H1 (cell line): Measurements from ENCODE around the gene DOCK9. TPM values are rescaled to one million over a fixed set of nuclear protein-coding genes. Genes with fewer than 3 reads are reported as not detected.

Experiments used
- CTCF ChIA-PET: fragments of 300-600 bp; sonication (Branson Sonifier 250); formaldehyde crosslinking; loops from one replicate; lab custom pipeline; 2021; ENCODE audit not compliant: partially characterized antibody; lab: Charles Lee
- POLR2A ChIA-PET: fragments of 300-600 bp; sonication (Branson Sonifier 250); formaldehyde crosslinking; loops from one replicate; lab custom pipeline; 2021; ENCODE audit warnings: inconsistent platforms; ENCODE audit not compliant: partially characterized antibody; lab: Charles Lee
- DNase-seq, 2 experiments: peaks; one replicate each; pipeline versions ENCODE4 v3.0.0 to v3.0.0-alpha.2; 2010 to 2022; ENCODE audit warnings: low spot score in 2 of 2, low read depth in 1 of 2, mixed read lengths in 1 of 2
- FAIRE-seq: peaks from 2 replicates; lab custom pipeline; 2011; peaks lifted over from hg19 to GRCh38; lab: Jason Lieb, UNC
- H2AFZ ChIP-seq: 2 replicates; pipeline ENCODE4 v1.8.1; 2012; ENCODE audit warnings: low read length, inconsistent platforms
- H2AK5ac ChIP-seq: 2 replicates; pipeline ENCODE4 v1.6.1; 2013; ENCODE audit warnings: low read depth, low read length
- H2BK120ac ChIP-seq: replicated peaks from 2 replicates; pipeline ENCODE3; 2013; ENCODE audit warnings: low read depth, low read length, inconsistent platforms
- H2BK12ac ChIP-seq: 2 replicates; pipeline ENCODE4 v1.6.1; 2013; ENCODE audit warnings: low read depth, low read length
- H2BK15ac ChIP-seq: 2 replicates; pipeline ENCODE4 v1.6.1; 2013; ENCODE audit warnings: low read length
- H2BK20ac ChIP-seq: 2 replicates; pipeline ENCODE4 v1.6.1; 2013; ENCODE audit warnings: low read length
- H2BK5ac ChIP-seq: 2 replicates; pipeline ENCODE4 v1.6.1; 2013; ENCODE audit warnings: low read depth, low read length
- H3K14ac ChIP-seq: 2 replicates; pipeline ENCODE4 v1.6.1; 2013; ENCODE audit warnings: inconsistent platforms; ENCODE audit not compliant: insufficient read length
- H3K18ac ChIP-seq: 2 replicates; pipeline ENCODE4 v1.6.1; 2013; ENCODE audit warnings: low read length; ENCODE audit errors: extremely low read depth
- H3K23ac ChIP-seq: 2 replicates; pipeline ENCODE4 v1.6.1; 2013; ENCODE audit warnings: inconsistent platforms; ENCODE audit not compliant: insufficient read length
- H3K23me2 ChIP-seq: 2 replicates; pipeline ENCODE4 v1.6.1; 2013; ENCODE audit warnings: low read depth, low read length
- H3K27ac ChIP-seq: 2 replicates; pipeline ENCODE4 v1.6.1; 2011; ENCODE audit warnings: low read depth, low read length, inconsistent platforms
- H3K27me3 ChIP-seq, 4 experiments: replicated peaks in 1 of 4; 1 replicate in 1 of 4; 2 replicates in 3 of 4; pipeline versions ENCODE4 v1.6.1 to v1.8.1; 2011 to 2013; ENCODE audit warnings: low read length in 3 of 4, mild to moderate bottlenecking in 3 of 4, inconsistent platforms in 2 of 4, mixed read lengths in 2 of 4, moderate library complexity in 1 of 4; ENCODE audit not compliant: control insufficient read depth in 3 of 4, insufficient read depth in 3 of 4; ENCODE audit errors: extremely low read depth in 1 of 4
- H3K36me3 ChIP-seq, 4 experiments: 2 replicates each; pipeline versions ENCODE4 v1.6.1 to v1.8.1; 2011 to 2013; ENCODE audit warnings: mild to moderate bottlenecking in 4 of 4, low read length in 3 of 4, moderate library complexity in 2 of 4, control low read depth in 1 of 4, inconsistent platforms in 1 of 4; ENCODE audit not compliant: insufficient read depth in 4 of 4, control insufficient read depth in 2 of 4
- H3K4ac ChIP-seq: replicated peaks from 2 replicates; pipeline ENCODE3; 2013; ENCODE audit warnings: low read length, low read depth, mixed read lengths, inconsistent platforms; ENCODE audit not compliant: insufficient read length
- H3K4me1 ChIP-seq, 4 experiments: replicated peaks in 1 of 4; 1 replicate in 1 of 4; 2 replicates in 3 of 4; pipeline versions ENCODE4 v1.6.1 to v1.8.1; 2011 to 2013; ENCODE audit warnings: low read length in 3 of 4, inconsistent platforms in 2 of 4, mixed read lengths in 1 of 4; ENCODE audit not compliant: insufficient read depth in 4 of 4, control insufficient read depth in 3 of 4
- H3K4me2 ChIP-seq, 2 experiments: 2 replicates each; pipeline versions ENCODE4 v1.6.1 to v1.8.1; 2011 to 2013; ENCODE audit warnings: low read depth in 2 of 2, low read length in 2 of 2, control low read depth in 1 of 2, inconsistent platforms in 1 of 2, mild to moderate bottlenecking in 1 of 2; ENCODE audit not compliant: insufficient read depth in 1 of 2
- H3K4me3 ChIP-seq, 4 experiments: fragments of 200-600, 300-600 bp in 1 of 4; sonication (generic), shearing (Covaris generic), sonication (Bioruptor Twin) in 1 of 4; 2 replicates each; pipeline versions ENCODE4 v1.5.1 to v1.8.1; 2011 to 2016; ENCODE audit warnings: low read length in 4 of 4, low read depth in 3 of 4, control low read depth in 2 of 4, inconsistent platforms in 2 of 4, mild to moderate bottlenecking in 2 of 4, mixed read lengths in 1 of 4, moderate library complexity in 1 of 4; ENCODE audit not compliant: insufficient read depth in 2 of 4; ENCODE audit errors: extremely low read depth in 1 of 4
- H3K56ac ChIP-seq: replicated peaks from 2 replicates; pipeline ENCODE3; 2013; ENCODE audit warnings: low read depth, mild to moderate bottlenecking, mixed read lengths, low read length, inconsistent platforms; ENCODE audit not compliant: insufficient read length
- H3K79me1 ChIP-seq: 2 replicates; pipeline ENCODE4 v1.6.1; 2013; ENCODE audit warnings: low read depth, low read length, control low read depth
- H3K79me2 ChIP-seq, 2 experiments: 2 replicates each; pipeline versions ENCODE4 v1.6.1 to v1.8.1; 2012 to 2013; ENCODE audit warnings: low read length in 2 of 2, mild to moderate bottlenecking in 2 of 2, inconsistent platforms in 1 of 2; ENCODE audit not compliant: insufficient read depth in 2 of 2, control insufficient read depth in 1 of 2
- H3K9ac ChIP-seq, 4 experiments: replicated peaks in 1 of 4; 1 replicate in 1 of 4; 2 replicates in 3 of 4; pipeline versions ENCODE4 v1.6.1 to v1.8.1; 2011 to 2013; ENCODE audit warnings: low read depth in 3 of 4, low read length in 3 of 4, control low read depth in 2 of 4, mild to moderate bottlenecking in 2 of 4, moderate library complexity in 2 of 4, inconsistent platforms in 1 of 4; ENCODE audit errors: extremely low read depth in 1 of 4
- H3K9me3 ChIP-seq, 2 experiments: 2 replicates each; pipeline versions ENCODE4 v1.6.1 to v1.8.1; 2012 to 2013; ENCODE audit warnings: mild to moderate bottlenecking in 2 of 2, moderate library complexity in 2 of 2, control low read depth in 1 of 2, inconsistent platforms in 1 of 2, low read depth in 1 of 2, low read length in 1 of 2, mixed read lengths in 1 of 2; ENCODE audit not compliant: insufficient read depth in 2 of 2
- H4K20me1 ChIP-seq, 2 experiments: replicated peaks in 1 of 2; 2 replicates each; pipeline versions ENCODE3 to v1.8.1; 2011 to 2013; ENCODE audit warnings: inconsistent platforms in 2 of 2, low read length in 2 of 2, mild to moderate bottlenecking in 1 of 2; ENCODE audit not compliant: insufficient read depth in 2 of 2, control insufficient read depth in 1 of 2
- H4K5ac ChIP-seq: 2 replicates; pipeline ENCODE4 v1.6.1; 2013; ENCODE audit warnings: low read length, low read depth, mixed read lengths, inconsistent platforms; ENCODE audit not compliant: insufficient read length
- H4K8ac ChIP-seq: 2 replicates; pipeline ENCODE4 v1.8.0; 2013; ENCODE audit warnings: mild to moderate bottlenecking, moderate library complexity, low read length, inconsistent platforms; ENCODE audit not compliant: insufficient read depth; ENCODE audit errors: extremely low read depth
- H4K91ac ChIP-seq: replicated peaks from 2 replicates; pipeline ENCODE3; 2013; ENCODE audit warnings: low read length, mixed read lengths, inconsistent platforms; ENCODE audit not compliant: insufficient read length
- ASH2L ChIP-seq: fragments of 200-600, 300-600 bp; sonication (generic); IDR thresholded peaks from one replicate; pipeline ENCODE4 v1.7.1; 2017; ENCODE audit warnings: low read length
- BACH1 ChIP-seq: IDR thresholded peaks from 2 replicates; pipeline ENCODE4 v1.6.1; 2012; ENCODE audit warnings: low read length, improper control_type of control experiment
- FOSL1 ChIP-seq: IDR thresholded peaks from 2 replicates; pipeline ENCODE4 v1.6.1; 2011; ENCODE audit warnings: mild to moderate bottlenecking, low read depth, low read length, moderate library complexity; ENCODE audit not compliant: insufficient read depth
- HDAC6 ChIP-seq: IDR thresholded peaks from one replicate; pipeline ENCODE4 v1.7.1; 2012; ENCODE audit warnings: low read depth, mild to moderate bottlenecking, inconsistent platforms, low read length, moderate library complexity
- KDM5A ChIP-seq: fragments of 200-600 bp; IDR thresholded peaks from 2 replicates; pipeline ENCODE4 v1.7.1; 2012; ENCODE audit warnings: mild to moderate bottlenecking, low read length, inconsistent platforms, mixed read lengths
- MAFK ChIP-seq: IDR thresholded peaks from 2 replicates; pipeline ENCODE4 v1.6.1; 2012; ENCODE audit warnings: low read depth, mild to moderate bottlenecking, improper control_type of control experiment, low read length
- TAF1 ChIP-seq: IDR thresholded peaks from 2 replicates; pipeline ENCODE4 v1.6.1; 2011; ENCODE audit warnings: mild to moderate bottlenecking, low read depth, low read length
- TBP ChIP-seq: IDR thresholded peaks from 2 replicates; pipeline ENCODE4 v1.6.1; 2011; ENCODE audit warnings: low read depth, low read length, improper control_type of control experiment
- ZNF274 ChIP-seq: IDR thresholded peaks from 2 replicates; pipeline ENCODE4 v1.7.0; 2012; ENCODE audit warnings: low read length, borderline replicate concordance; ENCODE audit errors: extremely low read depth
- WGBS, 2 experiments: shearing (Covaris generic) in 1 of 2; methylation state at CpG; one replicate each; pipeline versions ENCODE4 v1.1.6 to v1.1.7; 2013 to 2015; ENCODE audit warnings: low lambda C conversion rate in 2 of 2, mixed read lengths in 2 of 2, inconsistent platforms in 1 of 2, low coverage in 1 of 2, missing lambda C conversion rate in 1 of 2; ENCODE audit not compliant: insufficient replicate concordance in 2 of 2, insufficient coverage in 1 of 2, insufficient read length in 1 of 2; ENCODE audit errors: extremely low coverage in 1 of 2, missing lambda C conversion rate in 1 of 2; 5-methylcytosine and 5-hydroxymethylcytosine counted together
- polyA plus RNA-seq, 7 experiments: library from polyadenylated mRNA; depleted of rRNA in 3 of 7; stranded (reverse) in 5 of 7; unstranded in 2 of 7; fragments of >200 nt in 5 of 7; fragments of 200-250 nt in 2 of 7; gene quantifications; 1 replicate in 5 of 7; 2 replicates in 1 of 7; 4 replicates in 1 of 7; pipeline versions ENCODE4 v1.2.1 to v1.2.3, GENCODE V29; 2011 to 2013; ENCODE audit warnings: missing spikeins in 2 of 7, mixed read lengths in 2 of 7
- total RNA-seq: library from RNA; stranded (reverse); fragmentation: NEBNext Ultra II Directional; extraction: Animal tissue kit (Norgen Biotek cat#: 25700); gene quantifications from 2 replicates; pipeline ENCODE4 v1.2.1, GENCODE V29; 2021
- TF ChIP-seq, protein P1 (sequence below), 3 experiments: IDR thresholded peaks; 1 replicate in 2 of 3; 2 replicates in 1 of 3; pipeline versions ENCODE4 v1.5.1 to v1.6.1; 2011; ENCODE audit warnings: low read length in 3 of 3, mild to moderate bottlenecking in 3 of 3, inconsistent platforms in 2 of 3, low read depth in 1 of 3, moderate library complexity in 1 of 3; ENCODE audit not compliant: insufficient read depth in 1 of 3; ENCODE audit errors: control extremely low read depth in 1 of 3
- TF ChIP-seq, protein P2 (sequence below): IDR thresholded peaks from 2 replicates; pipeline ENCODE4 v1.6.1; 2011; ENCODE audit warnings: low read depth, mild to moderate bottlenecking, low read length; ENCODE audit not compliant: insufficient read depth

Gene DOCK9
- total and polyA plus RNA-seq, 2 of the 8 experiments (the other 6 are each of a cell fraction or from before 2014, with no cell fraction given), result 21.6 to 31.5 TPM

GRCh38 chr13:98918771-98919170, 59.1 kb downstream of the DOCK9 start:
- no peak overlapping the region for H3K18ac ChIP-seq
- ChIA-PET POLR2A (no interaction called here), CTCF (interaction anchor here (0.6 to 2.2 kb wide), 2 partner anchors 110 to 570 kb away, joined by 3 to 5 read pairs; no protein-coding TSS in a partner anchor)
- no peak overlapping the region for H3K56ac ChIP-seq
- FAIRE-seq, result no peak
- H3K14ac ChIP-seq, result no peak overlapping the region
- no peaks in the 10 kb centered on the region for H3K23me2 ChIP-seq
- H4K20me1 ChIP-seq, result no peaks in the 10 kb centered on the region
- H3K4me3 ChIP-seq, result no peak overlapping the region
- no peak overlapping the region for H3K4me2 ChIP-seq
- 87% methylated on average over 4 of the region's 4 CpGs; no CpG with 5 or more reads in 1 of the 2 experiments for WGBS, 2 experiments
- H4K8ac ChIP-seq, result no peak overlapping the region
- no peak overlapping the region for H3K27ac ChIP-seq
- H3K9ac ChIP-seq, result no peak overlapping the region
- no peak overlapping the region for H3K23ac ChIP-seq
- no peaks in the 10 kb centered on the region for H3K27me3 ChIP-seq
- no peak overlapping the region for H2BK5ac ChIP-seq
- H2BK12ac ChIP-seq, result no peak overlapping the region
- H4K91ac ChIP-seq, result no peak overlapping the region
- H2BK20ac ChIP-seq, result no peak overlapping the region
- no peaks in the 10 kb centered on the region for H3K79me2 ChIP-seq
- TF ChIP-seq BACH1 (no peak), KDM5A (no peak), MAFK (no peak), ZNF274 (no peak), TBP (no peak), ASH2L (no peak), FOSL1 (no peak), HDAC6 (no peak), TAF1 (no peak)
- TF ChIP-seq, protein P1, sequence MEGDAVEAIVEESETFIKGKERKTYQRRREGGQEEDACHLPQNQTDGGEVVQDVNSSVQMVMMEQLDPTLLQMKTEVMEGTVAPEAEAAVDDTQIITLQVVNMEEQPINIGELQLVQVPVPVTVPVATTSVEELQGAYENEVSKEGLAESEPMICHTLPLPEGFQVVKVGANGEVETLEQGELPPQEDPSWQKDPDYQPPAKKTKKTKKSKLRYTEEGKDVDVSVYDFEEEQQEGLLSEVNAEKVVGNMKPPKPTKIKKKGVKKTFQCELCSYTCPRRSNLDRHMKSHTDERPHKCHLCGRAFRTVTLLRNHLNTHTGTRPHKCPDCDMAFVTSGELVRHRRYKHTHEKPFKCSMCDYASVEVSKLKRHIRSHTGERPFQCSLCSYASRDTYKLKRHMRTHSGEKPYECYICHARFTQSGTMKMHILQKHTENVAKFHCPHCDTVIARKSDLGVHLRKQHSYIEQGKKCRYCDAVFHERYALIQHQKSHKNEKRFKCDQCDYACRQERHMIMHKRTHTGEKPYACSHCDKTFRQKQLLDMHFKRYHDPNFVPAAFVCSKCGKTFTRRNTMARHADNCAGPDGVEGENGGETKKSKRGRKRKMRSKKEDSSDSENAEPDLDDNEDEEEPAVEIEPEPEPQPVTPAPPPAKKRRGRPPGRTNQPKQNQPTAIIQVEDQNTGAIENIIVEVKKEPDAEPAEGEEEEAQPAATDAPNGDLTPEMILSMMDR (IDR thresholded peaks at IDR 0.05; ENCODE audit: control extremely low read depth in 1 of 3, insufficient read depth in 1 of 3, low read depth in 1 of 3, low read length in 3 of 3), result no peak
- TF ChIP-seq, protein P2, sequence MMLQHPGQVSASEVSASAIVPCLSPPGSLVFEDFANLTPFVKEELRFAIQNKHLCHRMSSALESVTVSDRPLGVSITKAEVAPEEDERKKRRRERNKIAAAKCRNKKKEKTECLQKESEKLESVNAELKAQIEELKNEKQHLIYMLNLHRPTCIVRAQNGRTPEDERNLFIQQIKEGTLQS, result no peak
- H3K79me1 ChIP-seq, result no peaks in the 10 kb centered on the region
- no peak overlapping the region for H2BK120ac ChIP-seq
- no peaks in the 10 kb centered on the region for H3K36me3 ChIP-seq
- H3K4ac ChIP-seq, result no peak overlapping the region
- H3K9me3 ChIP-seq, result no peaks in the 10 kb centered on the region
- H2AK5ac ChIP-seq, result no peak overlapping the region
- no peak overlapping the region for H4K5ac ChIP-seq
- no peak for DNase-seq
- H3K4me1 ChIP-seq, result peaks cover 0 to 5% (median 2%) of the 10 kb centered on the region in 4 experiments; a peak in 3 of 7 replicates
- no peak overlapping the region for H2BK15ac ChIP-seq
- H2AFZ ChIP-seq, result no peak overlapping the region
